Keratinocyte (primary cell): ENCODE data around the gene CDX1. TPM values are rescaled to one million over a fixed set of nuclear protein-coding genes. Genes with fewer than 3 reads are reported as not detected.

ENCODE experiments used
- DNase-seq: peaks from one replicate; pipeline ENCODE4 v3.0.0-alpha.2; 2011; ENCODE audit warnings: low read depth, missing footprints, low spot score
- FAIRE-seq: peaks from 2 replicates; lab custom pipeline; 2011; peaks lifted over from hg19 to GRCh38; lab: Jason Lieb, UNC
- H2AFZ ChIP-seq: 2 replicates; pipeline ENCODE4 v1.6.0; 2012; ENCODE audit warnings: low read length, control low read depth, inconsistent platforms; ENCODE audit not compliant: control insufficient read depth
- H3K27ac ChIP-seq: 2 replicates; pipeline ENCODE4 v1.5.1; 2011; ENCODE audit warnings: low read length; ENCODE audit not compliant: control insufficient read depth, insufficient read depth
- H3K27me3 ChIP-seq: 3 replicates; pipeline ENCODE4 v1.6.0; 2011; ENCODE audit warnings: low read length; ENCODE audit not compliant: control insufficient read depth, insufficient read depth; ENCODE audit errors: extremely low read depth
- H3K36me3 ChIP-seq, 2 experiments: 2 replicates in 1 of 2; 3 replicates in 1 of 2; pipeline ENCODE4 v1.5.1; 2011; ENCODE audit warnings: low read length in 2 of 2, mild to moderate bottlenecking in 1 of 2; ENCODE audit not compliant: control insufficient read depth in 2 of 2, insufficient read depth in 2 of 2; ENCODE audit errors: extremely low read depth in 1 of 2
- H3K4me1 ChIP-seq: 3 replicates; pipeline ENCODE4 v1.5.1; 2011; ENCODE audit warnings: low read length; ENCODE audit not compliant: control insufficient read depth, insufficient read depth; ENCODE audit errors: extremely low read depth
- H3K4me2 ChIP-seq: 3 replicates; pipeline ENCODE4 v1.6.0; 2011; ENCODE audit warnings: low read depth, low read length; ENCODE audit not compliant: control insufficient read depth, insufficient read depth; ENCODE audit errors: extremely low read depth
- H3K4me3 ChIP-seq, 3 experiments: fragments of 200-600 bp in 1 of 3; sonication (generic) in 1 of 3; 2 replicates in 2 of 3; 3 replicates in 1 of 3; pipeline ENCODE4 v1.5.1; 2011 to 2016; ENCODE audit warnings: low read length in 3 of 3, mild to moderate bottlenecking in 3 of 3, control low read depth in 2 of 3, inconsistent platforms in 1 of 3, low read depth in 1 of 3, mixed read lengths in 1 of 3, mixed run types in 1 of 3, moderate library complexity in 1 of 3; ENCODE audit not compliant: control insufficient read depth in 2 of 3, insufficient read depth in 2 of 3; ENCODE audit errors: extremely low read depth in 1 of 3
- H3K79me2 ChIP-seq: 2 replicates; pipeline ENCODE4 v1.6.0; 2012; ENCODE audit warnings: low read length; ENCODE audit not compliant: control insufficient read depth, insufficient read depth
- H3K9ac ChIP-seq: 3 replicates; pipeline ENCODE4 v1.6.0; 2011; ENCODE audit warnings: low read length; ENCODE audit not compliant: control insufficient read depth, insufficient read depth; ENCODE audit errors: extremely low read depth
- H3K9me1 ChIP-seq: 3 replicates; pipeline ENCODE4 v1.6.0; 2011; ENCODE audit warnings: low read length; ENCODE audit not compliant: control insufficient read depth, insufficient read depth; ENCODE audit errors: extremely low read depth
- H3K9me3 ChIP-seq: 2 replicates; pipeline ENCODE4 v1.5.1; 2012; ENCODE audit warnings: low read depth, low read length; ENCODE audit not compliant: control insufficient read depth
- H4K20me1 ChIP-seq: 3 replicates; pipeline ENCODE4 v1.6.0; 2011; ENCODE audit warnings: low read length; ENCODE audit not compliant: control insufficient read depth, insufficient read depth; ENCODE audit errors: extremely low read depth
- CTCF ChIP-seq, 3 experiments: IDR thresholded peaks in 1 of 3; conservative IDR thresholded peaks in 1 of 3; optimal IDR thresholded peaks in 1 of 3; 2 replicates in 2 of 3; 3 replicates in 1 of 3; pipeline versions ENCODE3 to v1.5.1; 2011; ENCODE audit warnings: low read length in 3 of 3, mild to moderate bottlenecking in 3 of 3, moderate library complexity in 2 of 3, control low read depth in 1 of 3, inconsistent platforms in 1 of 3; ENCODE audit not compliant: insufficient read depth in 2 of 3; ENCODE audit errors: extremely low read depth in 1 of 3
- EZH2 ChIP-seq: IDR thresholded peaks from one replicate; pipeline ENCODE4 v1.6.1; 2012; ENCODE audit warnings: inconsistent platforms, mild to moderate bottlenecking, low read length, moderate library complexity
- dilution Hi-C: fragments of 300-500 bp; cut with MboI; formaldehyde crosslinking; loops from one replicate; pipeline ENCODE4 v1.7.0; 2020; ENCODE audit warnings: low sequenced_read_pairs; ENCODE audit not compliant: extremely low pct_ligation_motif_present
- polyA plus RNA-seq, 5 experiments: library from polyadenylated mRNA; depleted of rRNA in 3 of 5; stranded (reverse) in 3 of 5; stranded (forward) in 1 of 5; unstranded in 1 of 5; fragments of >200 nt; gene quantifications; 1 replicate in 1 of 5; 2 replicates in 3 of 5; 3 replicates in 1 of 5; pipeline versions ENCODE4 v1.2.1 to v1.2.3, GENCODE V29; 2011 to 2012; ENCODE audit warnings: missing spikeins in 2 of 5, low read depth in 1 of 5, low replicate concordance in 1 of 5

Gene CDX1
- polyA plus RNA-seq, 1 donor (not counting 4 experiments of a cell fraction or from before 2014, with no cell fraction given), result not detected

GRCh38 chr5:150167908-150168307, 1.3 kb downstream of the CDX1 start:
- dilution Hi-C loops, result no loop called here
- DNase-seq, result no peak
- Histone ChIP-seq H3K9me1 (peaks cover 2% of the 10 kb centered on the region), H4K20me1 (no peaks in the 10 kb centered on the region), H3K4me2 (no peak overlapping the region), H3K27ac (no peak overlapping the region), H3K4me1 (no peaks in the 10 kb centered on the region), H3K9me3 (no peaks in the 10 kb centered on the region), H3K79me2 (no peaks in the 10 kb centered on the region), H2AFZ (no peak overlapping the region), H3K4me3 (no peak overlapping the region), H3K9ac (no peak overlapping the region), H3K36me3 (no peaks in the 10 kb centered on the region), H3K27me3 (peaks cover 52% of the 10 kb centered on the region)
- TF ChIP-seq CTCF (optimal IDR thresholded peaks at IDR 0.05 in 1 of 3, IDR thresholded peaks at IDR 0.05 in 1 of 3, conservative IDR thresholded peaks at IDR 0.05 in 1 of 3; ENCODE audit: extremely low read depth in 1 of 3, insufficient read depth in 2 of 3, low read length in 3 of 3) (peak in 2 of 3 experiments; percentile 7 to 13), EZH2 (no peak)
- FAIRE-seq, result no peak

- Histone ChIP-seq H3K27ac (no peak overlapping the region), H3K79me2 (no peaks in the 10 kb centered on the region), H3K36me3 (no peaks in the 10 kb centered on the region), H2AFZ (no peak overlapping the region), H3K4me3 (no peak overlapping the region), H3K4me2 (no peak overlapping the region), H3K9ac (no peak overlapping the region), H3K9me1 (peaks cover 2% of the 10 kb centered on the region), H3K9me3 (no peaks in the 10 kb centered on the region), H4K20me1 (no peaks in the 10 kb centered on the region), H3K27me3 (peaks cover 54% of the 10 kb centered on the region), H3K4me1 (no peaks in the 10 kb centered on the region)
- dilution Hi-C loops, result no loop called here
- DNase-seq, result no peak
- TF ChIP-seq EZH2 (no peak), CTCF (optimal IDR thresholded peaks at IDR 0.05 in 1 of 3, IDR thresholded peaks at IDR 0.05 in 1 of 3, conservative IDR thresholded peaks at IDR 0.05 in 1 of 3; ENCODE audit: extremely low read depth in 1 of 3, insufficient read depth in 2 of 3, low read length in 3 of 3) (no peak)
- FAIRE-seq, result no peak
These were observed 2.3 kb downstream of the CDX1 start for GRCh38 chr5:150168864-150169263.
